T-cell (primary cell): ENCODE data around the gene PPP3CA. TPM values are rescaled to one million over a fixed set of nuclear protein-coding genes. Genes with fewer than 3 reads are reported as not detected.

Source experiments
- ATAC-seq, 4 experiments: fragments of 200-7000 bp in 3 of 4; fragments of 150-1000 bp in 1 of 4; cut with Tn5 transposase; replicated peaks in 1 of 4; 1 replicate in 3 of 4; 2 replicates in 1 of 4; pipeline ENCODE4 v1.10.0; 2021; ENCODE audit warnings: moderate library complexity in 3 of 4, mild to moderate bottlenecking in 2 of 4, moderate number of reproducible peaks in 1 of 4
- CTCF ChIA-PET, 2 donors: fragments of 300-600 bp; sonication (Branson Sonifier 250); formaldehyde crosslinking; loops; one replicate each; lab custom pipeline; 2022; ENCODE audit warnings: antibody characterized with exemption in 2 of 2; lab: Charles Lee
- POLR2A ChIA-PET, 2 donors: fragments of 300-600 bp; sonication (Branson Sonifier 250); formaldehyde crosslinking; loops; one replicate each; lab custom pipeline; 2022; ENCODE audit warnings: antibody characterized with exemption in 2 of 2; lab: Charles Lee
- DNase-seq, 35 experiments: peaks; one replicate each; pipeline versions ENCODE4 v3.0.0 to v3.0.0-alpha.2; 2013 to 2023
- H3K27ac ChIP-seq: one replicate; pipeline ENCODE4 v1.5.1; 2013; ENCODE audit warnings: low read length
- H3K27me3 ChIP-seq, 2 experiments: replicated peaks in 1 of 2; 1 replicate in 1 of 2; 2 replicates in 1 of 2; pipeline versions ENCODE4 v1.6.1 to v1.7.0; 2013; ENCODE audit warnings: low read length in 1 of 2, mixed read lengths in 1 of 2; ENCODE audit not compliant: control insufficient read depth in 2 of 2, insufficient read depth in 2 of 2; ENCODE audit errors: extremely low read depth in 1 of 2
- H3K36me3 ChIP-seq, 2 donors: 1 replicate in 1 of 2; 2 replicates in 1 of 2; pipeline versions ENCODE4 v1.6.1 to v1.7.0; 2013; ENCODE audit warnings: low read length in 1 of 2; ENCODE audit not compliant: control insufficient read depth in 2 of 2, insufficient read depth in 1 of 2; ENCODE audit errors: extremely low read depth in 1 of 2
- H3K4me1 ChIP-seq, 2 experiments: 1 replicate in 1 of 2; 2 replicates in 1 of 2; pipeline versions ENCODE4 v1.6.1 to v1.7.0; 2013; ENCODE audit warnings: low read length in 2 of 2, mixed read lengths in 1 of 2; ENCODE audit not compliant: insufficient read depth in 2 of 2, control insufficient read depth in 1 of 2; ENCODE audit errors: extremely low read depth in 1 of 2
- H3K4me3 ChIP-seq, 2 donors: 1 replicate in 1 of 2; 2 replicates in 1 of 2; pipeline versions ENCODE4 v1.5.1 to v1.7.0; 2013; ENCODE audit warnings: mild to moderate bottlenecking in 2 of 2, low read length in 1 of 2, moderate library complexity in 1 of 2; ENCODE audit not compliant: control insufficient read depth in 1 of 2; ENCODE audit errors: extremely low read depth in 1 of 2
- H3K9me3 ChIP-seq: 2 replicates; pipeline ENCODE4 v1.7.0; 2013
- H3K27ac Mint-ChIP-seq, 2 donors: one replicate each; pipeline ENCODE4 v1.8.0; 2020 to 2021; ENCODE audit warnings: mild to moderate bottlenecking in 2 of 2, mixed read lengths in 2 of 2
- H3K27me3 Mint-ChIP-seq, 2 donors: one replicate each; pipeline ENCODE4 v1.8.0; 2021 to 2022; ENCODE audit warnings: mixed read lengths in 2 of 2
- H3K36me3 Mint-ChIP-seq: one replicate; pipeline ENCODE4 v1.8.0; 2021; ENCODE audit warnings: mixed read lengths
- H3K4me1 Mint-ChIP-seq, 3 donors: one replicate each; pipeline ENCODE4 v1.8.0; 2020 to 2022; ENCODE audit warnings: mixed read lengths in 3 of 3, mild to moderate bottlenecking in 1 of 3
- H3K4me3 Mint-ChIP-seq, 3 donors: one replicate each; pipeline ENCODE4 v1.8.0; 2020 to 2022; ENCODE audit warnings: mild to moderate bottlenecking in 3 of 3, mixed read lengths in 3 of 3, moderate library complexity in 3 of 3
- H3K9me3 Mint-ChIP-seq, 3 donors: one replicate each; pipeline ENCODE4 v1.8.0; 2020 to 2022; ENCODE audit warnings: mixed read lengths in 3 of 3
- WGBS: methylation state at CpG from one replicate; pipeline ENCODE4 v1.1.5; 2013; ENCODE audit warnings: missing lambda C conversion rate; ENCODE audit not compliant: insufficient coverage; 5-methylcytosine and 5-hydroxymethylcytosine counted together
- total RNA-seq, 35 experiments: library from RNA in 6 of 35; stranded (reverse) in 6 of 35; fragments of 120-200 nt in 1 of 35; gene quantifications; one replicate each; pipeline versions ENCODE4 v1.2.1 to v1.2.4 and lab custom pipeline; 2013 to 2026

The PPP3CA gene
- total RNA-seq, 5 donors from 2014 or later (not counting 1 experiment from before 2014, with no cell fraction given): 28.2 to 35.7 (median 33.5) TPM

DNA sequence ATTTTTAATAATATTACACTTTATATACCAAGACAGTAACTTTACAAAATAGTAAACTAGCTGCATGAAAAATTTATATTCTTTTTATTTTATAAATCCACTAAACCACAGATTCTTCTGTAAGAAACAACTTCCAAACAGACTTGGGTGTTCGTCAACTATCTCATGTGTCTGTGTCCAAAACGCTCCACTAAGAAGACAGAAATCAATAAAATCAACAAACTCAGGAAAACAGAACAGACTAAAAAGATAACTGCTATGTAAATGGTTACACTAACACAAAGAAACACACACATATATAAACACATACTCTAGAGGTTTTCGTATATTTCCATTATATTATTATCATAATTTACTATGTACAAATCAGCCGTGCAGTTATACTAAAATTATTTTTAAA, 158.4 kb downstream of the PPP3CA start:
- H3K4me3 ChIP-seq: no peak overlapping the region
- no peak for DNase-seq
- H3K9me3 ChIP-seq: no peaks in the 10 kb centered on the region
- no CpG with 5 or more reads among the region's 4 CpGs for WGBS
- no peak overlapping the region for H3K27ac Mint-ChIP-seq
- H3K36me3 ChIP-seq: no peaks in the 10 kb centered on the region
- ChIA-PET POLR2A (no interaction called here), CTCF (interaction anchor here (0.6 to 1.0 kb wide), 3 partner anchors 30 to 229 kb away, joined by 3 to 4 read pairs (median 4); no protein-coding TSS in a partner anchor)
- no peak for ATAC-seq
- peaks cover 23 to 35% (median 35%) of the 10 kb centered on the region in 3 donors for H3K4me1 Mint-ChIP-seq
- H3K4me3 Mint-ChIP-seq: no peak overlapping the region
- peaks cover 6% of the 10 kb centered on the region for H3K36me3 Mint-ChIP-seq
- H3K27me3 Mint-ChIP-seq: no peaks in the 10 kb centered on the region
- H3K9me3 Mint-ChIP-seq: no peaks in the 10 kb centered on the region
- H3K27ac ChIP-seq: no peak overlapping the region
- no peaks in the 10 kb centered on the region for H3K4me1 ChIP-seq
- H3K27me3 ChIP-seq: no peaks in the 10 kb centered on the region

DNA sequence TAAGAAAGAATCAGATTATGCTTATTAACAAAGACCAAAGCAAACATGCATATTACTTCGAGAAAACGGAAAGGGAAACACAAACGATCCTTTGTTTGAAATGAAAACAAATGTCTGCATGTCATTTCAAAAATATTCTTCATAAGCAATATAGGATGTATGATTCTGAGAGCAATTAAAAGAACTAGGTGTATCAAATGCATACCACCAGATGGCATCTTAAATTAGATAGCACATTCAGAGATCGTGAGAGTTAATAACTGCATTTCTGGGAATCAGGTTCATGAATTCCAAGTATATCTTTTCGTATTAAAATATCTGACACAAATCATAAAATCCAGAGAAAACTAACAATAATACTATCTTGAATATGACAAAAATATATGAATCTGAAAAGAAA, 159.5 kb downstream of the PPP3CA start:
- Mint-ChIP-seq H3K27me3 (no peaks in the 10 kb centered on the region), H3K36me3 (peaks cover 10% of the 10 kb centered on the region), H3K27ac (no peak overlapping the region), H3K4me3 (no peak overlapping the region), H3K9me3 (no peaks in the 10 kb centered on the region), H3K4me1 (peaks cover 23 to 39% (median 35%) of the 10 kb centered on the region in 3 donors)
- DNase-seq (peak in 1 of 35 experiments; percentile 33), ATAC-seq (peak in 1 of 4 experiments; percentile 45)
- POLR2A ChIA-PET: interaction anchor here in 1 of 2 donors (0.6 kb wide), 1 partner anchor 90 kb away, joined by 3 read pairs; no protein-coding TSS in a partner anchor
- no peak overlapping the region for H3K4me3 ChIP-seq
- no CpG with 5 or more reads among the region's 5 CpGs for WGBS
- H3K27me3 ChIP-seq: no peaks in the 10 kb centered on the region
- no peaks in the 10 kb centered on the region for H3K36me3 ChIP-seq
- H3K9me3 ChIP-seq: no peaks in the 10 kb centered on the region
- CTCF ChIA-PET: interaction anchor here (0.5 to 1.6 kb wide), 4 partner anchors 160 to 543 kb away, joined by 3 to 6 read pairs (median 4); no protein-coding TSS in a partner anchor
- H3K27ac ChIP-seq: no peak overlapping the region
- H3K4me1 ChIP-seq: no peaks in the 10 kb centered on the region

DNA sequence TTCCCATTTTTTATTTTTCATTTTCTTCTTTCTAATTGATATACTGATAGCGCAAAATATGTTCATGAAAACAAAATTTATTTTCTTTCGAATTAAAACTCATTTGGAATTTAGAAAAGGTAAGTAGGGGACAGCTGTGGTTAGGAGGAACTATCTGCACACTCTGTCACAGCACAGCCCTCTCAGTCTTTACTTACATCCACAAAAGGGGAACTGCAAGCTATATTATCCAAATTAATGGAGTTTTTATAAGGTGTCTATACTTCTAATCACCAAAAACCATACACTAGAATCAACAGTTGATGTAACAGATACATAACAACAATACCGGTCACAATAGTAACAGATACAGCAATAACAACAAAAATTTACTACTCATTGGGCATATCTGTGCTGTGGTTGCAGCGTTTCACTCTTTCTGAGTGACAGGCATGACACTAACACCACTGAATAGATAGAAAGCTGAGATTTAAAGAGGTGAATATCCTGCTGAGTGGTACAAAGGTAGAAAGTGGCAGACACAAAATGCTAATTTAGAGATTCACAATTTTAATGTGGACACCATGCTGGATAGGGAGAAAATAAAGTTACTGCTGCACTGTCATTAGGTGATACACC, 160.7 kb downstream of the PPP3CA start:
- POLR2A ChIA-PET: interaction anchor here in 1 of 2 donors (0.6 to 0.7 kb wide), 2 partner anchors 31 to 1036 kb away, joined by 3 read pairs; no protein-coding TSS in a partner anchor
- H3K27ac Mint-ChIP-seq: no peak overlapping the region
- no peaks in the 10 kb centered on the region for H3K27me3 ChIP-seq
- H3K36me3 ChIP-seq: no peaks in the 10 kb centered on the region
- no peak overlapping the region for H3K4me3 Mint-ChIP-seq
- H3K9me3 Mint-ChIP-seq: no peaks in the 10 kb centered on the region
- DNase-seq (no peak), ATAC-seq (no peak)
- H3K27me3 Mint-ChIP-seq: no peaks in the 10 kb centered on the region
- peaks cover 20 to 32% (median 26%) of the 10 kb centered on the region in 3 donors for H3K4me1 Mint-ChIP-seq
- no peaks in the 10 kb centered on the region for H3K4me1 ChIP-seq
- CTCF ChIA-PET: interaction anchor here (0.6 to 1.6 kb wide), 6 partner anchors 10 to 617 kb away, joined by 3 to 4 read pairs (median 3); no protein-coding TSS in a partner anchor
- WGBS: no CpG with 5 or more reads among the region's 4 CpGs
- H3K4me3 ChIP-seq: no peak overlapping the region
- no peaks in the 10 kb centered on the region for H3K9me3 ChIP-seq
- no peak overlapping the region for H3K27ac ChIP-seq
- H3K36me3 Mint-ChIP-seq: peaks cover 19% of the 10 kb centered on the region

DNA sequence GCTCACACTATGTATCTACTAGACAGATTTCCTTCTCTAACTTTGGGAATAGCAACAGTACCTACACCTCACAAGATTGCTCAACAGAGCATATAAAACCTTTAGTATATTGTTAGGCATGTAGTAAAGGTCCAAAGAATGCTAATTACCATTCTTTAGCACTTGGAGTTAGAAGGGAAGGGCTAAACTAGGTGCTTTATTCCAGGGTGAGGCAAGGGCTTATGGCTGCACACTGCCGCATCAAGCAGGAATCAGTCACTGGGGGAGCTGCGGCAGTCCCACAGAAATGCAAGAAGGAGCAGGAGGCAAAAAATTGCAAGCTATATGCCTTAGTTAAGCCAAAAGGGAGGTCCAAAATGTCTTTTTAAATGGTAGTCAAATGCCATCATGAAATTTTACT, 162.7 kb downstream of the PPP3CA start:
- ChIA-PET POLR2A (no interaction called here), CTCF (interaction anchor here (0.5 to 1.4 kb wide), 6 partner anchors 15 to 415 kb away, joined by 3 to 8 read pairs (median 3); no protein-coding TSS in a partner anchor)
- H3K9me3 ChIP-seq: no peaks in the 10 kb centered on the region
- Mint-ChIP-seq H3K36me3 (peaks cover 19% of the 10 kb centered on the region), H3K4me1 (peaks cover 14 to 28% (median 16%) of the 10 kb centered on the region in 3 donors), H3K27ac (no peak overlapping the region), H3K27me3 (no peaks in the 10 kb centered on the region), H3K4me3 (no peak overlapping the region), H3K9me3 (no peaks in the 10 kb centered on the region)
- WGBS: 80% methylated on average over 1 of the region's 2 CpGs
- H3K4me1 ChIP-seq: no peaks in the 10 kb centered on the region
- no peaks in the 10 kb centered on the region for H3K27me3 ChIP-seq
- H3K27ac ChIP-seq: no peak overlapping the region
- ATAC-seq: no peak
- no peaks in the 10 kb centered on the region for H3K36me3 ChIP-seq
- H3K4me3 ChIP-seq: no peak overlapping the region
- DNase-seq: no peak

DNA sequence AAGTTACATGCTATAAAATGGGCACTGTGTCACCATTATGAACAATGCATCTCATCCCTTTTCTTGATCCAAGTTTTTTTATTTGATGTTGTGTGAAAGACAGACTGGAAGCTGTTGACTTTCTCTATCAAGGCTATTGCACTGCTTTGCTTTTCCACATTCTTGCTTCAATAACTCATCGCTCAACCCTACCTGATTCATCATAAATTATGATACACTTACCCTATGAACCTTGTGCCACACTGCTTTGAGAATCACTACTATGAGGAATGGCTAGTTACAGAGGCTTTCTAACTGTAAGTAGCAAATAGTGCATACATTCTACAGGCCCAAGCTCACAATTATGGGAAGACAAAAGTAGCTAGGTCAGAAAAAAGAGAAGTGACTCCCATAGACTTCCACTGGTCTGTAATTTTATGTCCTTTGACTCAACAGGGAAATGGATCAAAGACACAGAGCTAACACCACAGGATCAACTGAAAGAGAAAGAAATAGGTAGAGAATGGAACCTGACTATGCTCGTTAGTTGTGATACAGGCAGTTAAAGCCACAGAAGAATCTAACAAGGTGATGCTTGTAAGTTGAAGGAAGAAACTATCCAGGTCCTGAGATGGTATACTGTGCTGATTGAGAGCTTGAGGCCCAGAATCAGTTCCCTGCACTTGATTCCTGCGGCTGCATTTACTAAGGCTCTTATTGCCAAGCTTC, 163.5 kb downstream of the PPP3CA start:
- no peaks in the 10 kb centered on the region for H3K4me1 ChIP-seq
- H3K9me3 ChIP-seq: no peaks in the 10 kb centered on the region
- ChIA-PET CTCF (interaction anchor here (0.5 to 0.8 kb wide), 2 partner anchors 48 to 187 kb away, joined by 3 read pairs; no protein-coding TSS in a partner anchor), POLR2A (interaction anchor here in 1 of 2 donors (0.6 kb wide), 1 partner anchor 170 kb away, joined by 4 read pairs; no protein-coding TSS in a partner anchor)
- H3K27me3 ChIP-seq: no peaks in the 10 kb centered on the region
- no peak for ATAC-seq
- Mint-ChIP-seq H3K4me3 (no peak overlapping the region), H3K27me3 (no peaks in the 10 kb centered on the region), H3K4me1 (peaks cover 14 to 24% (median 18%) of the 10 kb centered on the region in 3 donors), H3K36me3 (peaks cover 19% of the 10 kb centered on the region), H3K27ac (no peak overlapping the region), H3K9me3 (no peaks in the 10 kb centered on the region)
- H3K27ac ChIP-seq: no peak overlapping the region
- no peak overlapping the region for H3K4me3 ChIP-seq
- DNase-seq: no peak
- 70% methylated on average over 1 of the region's 3 CpGs for WGBS
- H3K36me3 ChIP-seq: no peaks in the 10 kb centered on the region

DNA sequence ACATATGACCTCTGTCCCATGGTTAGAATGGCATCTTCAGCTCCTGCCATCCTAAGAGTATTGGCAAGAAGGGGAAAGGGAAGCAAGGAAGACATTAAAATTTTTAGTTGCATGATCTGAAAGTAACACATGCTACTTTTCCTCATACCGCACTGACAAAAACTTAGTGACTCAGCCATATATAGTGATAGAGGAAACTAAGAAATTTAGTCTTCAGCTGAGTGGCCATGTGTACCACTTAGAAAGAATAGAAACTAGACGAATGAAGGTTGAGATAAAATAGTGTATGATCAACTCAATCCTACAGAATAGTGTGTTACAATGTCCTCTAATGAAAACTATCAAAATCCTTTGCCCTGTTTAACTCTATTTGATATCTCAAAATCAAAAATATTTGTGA, 164.1 kb downstream of the PPP3CA start:
- CTCF ChIA-PET: interaction anchor here (0.5 to 0.7 kb wide), 3 partner anchors 12 to 187 kb away, joined by 3 to 4 read pairs (median 3); no protein-coding TSS in a partner anchor
- H3K36me3 ChIP-seq: no peaks in the 10 kb centered on the region
- no peaks in the 10 kb centered on the region for H3K4me1 ChIP-seq
- no CpG with 5 or more reads among the region's 2 CpGs for WGBS
- DNase-seq (no peak), ATAC-seq (no peak)
- H3K27ac Mint-ChIP-seq: no peak overlapping the region
- H3K4me3 Mint-ChIP-seq: no peak overlapping the region
- H3K27me3 Mint-ChIP-seq: no peaks in the 10 kb centered on the region
- POLR2A ChIA-PET: no interaction called here
- H3K27me3 ChIP-seq: no peaks in the 10 kb centered on the region
- H3K4me3 ChIP-seq: no peak overlapping the region
- peaks cover 16 to 26% (median 24%) of the 10 kb centered on the region in 3 donors for H3K4me1 Mint-ChIP-seq
- H3K27ac ChIP-seq: no peak overlapping the region
- H3K9me3 ChIP-seq: no peaks in the 10 kb centered on the region
- no peaks in the 10 kb centered on the region for H3K9me3 Mint-ChIP-seq
- H3K36me3 Mint-ChIP-seq: peaks cover 19% of the 10 kb centered on the region
